Ovary (tissue), 9 donors: ENCODE measurements around the gene SPANXC. TPM values are rescaled to one million over a fixed set of nuclear protein-coding genes. Genes with fewer than 3 reads are reported as not detected.

Experiments used
- DNase-seq, 5 donors: peaks; one replicate each; pipeline ENCODE4 v3.0.0-alpha.2; 2019 to 2020
- H3K27ac ChIP-seq, 2 donors: fragments of 200-600 bp; one replicate each; pipeline versions ENCODE4 v1.5.1 to v1.8.0; 2019 to 2022
- H3K27me3 ChIP-seq: fragments of 200-600 bp; one replicate; pipeline ENCODE4 v1.8.0; 2022
- H3K36me3 ChIP-seq: fragments of 200-600 bp; sonication (generic); one replicate; pipeline ENCODE4 v1.5.1; 2019
- H3K4me1 ChIP-seq: one replicate; pipeline ENCODE4 v1.8.1; 2013; ENCODE audit warnings: mild to moderate bottlenecking, moderate library complexity; ENCODE audit not compliant: insufficient read depth
- H3K4me3 ChIP-seq: fragments of 200-600 bp; sonication (generic); one replicate; pipeline ENCODE4 v1.5.1; 2017
- H3K9me3 ChIP-seq, 2 donors: fragments of 200-600 bp in 1 of 2; sonication (generic) in 1 of 2; one replicate each; pipeline versions ENCODE4 v1.5.1 to v1.8.1; 2013 to 2019; ENCODE audit warnings: mild to moderate bottlenecking in 1 of 2, moderate library complexity in 1 of 2
- CTCF ChIP-seq, 3 donors: fragments of 450-650 bp in 2 of 3; fragments of 200-600 bp in 1 of 3; IDR thresholded peaks; one replicate each; pipeline versions ENCODE4 v1.5.1 to v1.8.0; 2016 to 2022; ENCODE audit warnings: antibody characterized with exemption in 3 of 3, mild to moderate bottlenecking in 1 of 3
- EP300 ChIP-seq: sonication (generic); formaldehyde crosslinking; IDR thresholded peaks from one replicate; pipeline ENCODE4 v1.6.1; 2017; ENCODE audit warnings: antibody characterized with exemption
- POLR2A ChIP-seq: fragments of 450-650 bp; IDR thresholded peaks from one replicate; pipeline ENCODE4 v1.6.1; 2017; ENCODE audit warnings: antibody characterized with exemption, mild to moderate bottlenecking, moderate library complexity
- WGBS, 3 donors: extraction: QIAGEN DNeasy Blood & Tissue Kit in 1 of 3; methylation state at CpG; one replicate each; pipeline versions ENCODE4 v1.1.5 to v1.1.7; 2013 to 2017; 5-methylcytosine and 5-hydroxymethylcytosine counted together
- intact Hi-C, 4 donors: fragments of 100-400 bp; cut with DNase I; formaldehyde crosslinking; loops; one replicate each; pipeline versions ENCODE4 v1.11.0 to v1.15.1; 2022 to 2023
- polyA plus RNA-seq, 2 donors: library from polyadenylated mRNA; stranded (reverse); fragments of 200-250 nt in 1 of 2; fragments of 350-450 nt in 1 of 2; fragmentation: Illumina TruSeq in 1 of 2; extraction: RNeasy Lipid Tissue Mini Kit (QIAGEN cat#74804) in 1 of 2; gene quantifications; one replicate each; pipeline ENCODE4 v1.2.3, GENCODE V29; 2013 to 2014
- total RNA-seq, 7 donors: library from RNA; depleted of rRNA in 2 of 7; stranded (reverse); fragments of >200 nt in 2 of 7; fragmentation: NEBNext Ultra II Directional in 3 of 7; extraction: Animal tissue kit (Norgen Biotek cat#: 25700) in 3 of 7; gene quantifications; one replicate each; pipeline versions ENCODE4 v1.1.0 to v1.2.4, GENCODE V29; 2016 to 2023
- donor health status: DM: no; HTN: no; CAD: no; lungs with moderate emphysema.
- donor health status: DM: no; HTN: no; CAD: no.
- donor health status: Bipolar disorder and iron deficiency.
- donor health status: DM: yes; HTN: yes; CAD: no.
- donor health status: DM: no; HTN: no; CAD: no.
- donor health status: DM: yes; HTN: yes; CAD: no.

Gene SPANXC
- total and polyA plus RNA-seq, 9 donors: not detected

- intact Hi-C loops: no loop called here
- H3K4me3 ChIP-seq: no peak overlapping the region
Measured at GRCh38 chrX:141220342-141221008, 21.8 kb downstream of the SPANXC start.

GRCh38 chrX:141214196-141214595 lies 28.1 kb downstream of the SPANXC start:
- Histone ChIP-seq H3K4me3 (no peak overlapping the region), H3K27ac (no peak overlapping the region), H3K9me3 (no peaks in the 10 kb centered on the region), H3K27me3 (no peaks in the 10 kb centered on the region), H3K4me1 (no peaks in the 10 kb centered on the region), H3K36me3 (no peaks in the 10 kb centered on the region)
- WGBS, 3 donors: 61 to 72% (median 67%) methylated on average over 1 of the region's 1 CpG
- TF ChIP-seq POLR2A: no peak
- TF ChIP-seq EP300: no peak
- DNase-seq: no peak
- intact Hi-C loops: no loop called here

More at GRCh38 chrX:141220342-141221008, 21.8 kb downstream of the SPANXC start:
- Histone ChIP-seq H3K27me3 (no peaks in the 10 kb centered on the region), H3K4me1 (no peaks in the 10 kb centered on the region), H3K9me3 (no peaks in the 10 kb centered on the region), H3K27ac (no peak overlapping the region), H3K36me3 (no peaks in the 10 kb centered on the region)
- no peak for DNase-seq
- 62 to 65% (median 63%) methylated on average over 3 of the region's 3 CpGs for WGBS, 3 donors
- TF ChIP-seq EP300: no peak

GRCh38 chrX:141201962-141202361 lies 40.4 kb downstream of the SPANXC start:
- 78 to 83% (median 82%) methylated on average over 3 of the region's 3 CpGs for WGBS, 3 donors
- H3K36me3 ChIP-seq: no peaks in the 10 kb centered on the region
- no peaks in the 10 kb centered on the region for H3K4me1 ChIP-seq
- no peaks in the 10 kb centered on the region for H3K9me3 ChIP-seq
- no peaks in the 10 kb centered on the region for H3K27me3 ChIP-seq
- no peak for DNase-seq
- H3K27ac ChIP-seq: no peak overlapping the region
- TF ChIP-seq POLR2A (no peak), EP300 (no peak), CTCF (IDR thresholded peaks at IDR 0.05) (no peak)
- H3K4me3 ChIP-seq: no peak overlapping the region
- intact Hi-C loops: no loop called here

Other genes with a start within 250 kb of the SPANXC start
- gene SPANXB1, start 239.9 kb downstream of the SPANXC start, total RNA-seq: not detected
- gene SPANXB1, start 239.9 kb downstream of the SPANXC start, polyA plus RNA-seq: not detected
- gene LDOC1, start 65.4 kb downstream of the SPANXC start, total RNA-seq: 10 to 100 TPM in 6 of 7 donors, 1 to 10 TPM in 1; 7.5 to 73.9 (median 34.0) TPM
- gene LDOC1, start 65.4 kb downstream of the SPANXC start, polyA plus RNA-seq: 10 to 100 TPM; 51.7 to 77.2 TPM